Chondrocyte (in vitro differentiated cells): Measurements from ENCODE around the gene TLCD5. TPM values are rescaled to one million over a fixed set of nuclear protein-coding genes. Genes with fewer than 3 reads are reported as not detected.

Experiments used
- DNase-seq: peaks from one replicate; pipeline ENCODE4 v3.0.0; 2021; ENCODE audit warnings: mixed read lengths, low spot score
- H3K27ac Mint-ChIP-seq: one replicate; pipeline ENCODE4 v1.8.0; 2021; ENCODE audit warnings: mild to moderate bottlenecking, moderate library complexity, mixed read lengths; ENCODE audit not compliant: unreplicated experiment
- H3K27me3 Mint-ChIP-seq: 2 replicates; pipeline ENCODE4 v1.8.0; 2021; ENCODE audit warnings: low read depth, mixed read lengths
- H3K36me3 Mint-ChIP-seq: 2 replicates; pipeline ENCODE4 v1.8.0; 2021; ENCODE audit warnings: low read depth, mixed read lengths
- H3K4me1 Mint-ChIP-seq: 2 replicates; pipeline ENCODE4 v1.8.0; 2021; ENCODE audit warnings: low read depth, mild to moderate bottlenecking, mixed read lengths
- H3K4me3 Mint-ChIP-seq: one replicate; pipeline ENCODE4 v1.8.0; 2021; ENCODE audit warnings: mild to moderate bottlenecking, moderate library complexity, mixed read lengths; ENCODE audit not compliant: unreplicated experiment
- H3K9me3 Mint-ChIP-seq: 2 replicates; pipeline ENCODE4 v1.8.0; 2021; ENCODE audit warnings: low read depth, mixed read lengths
- total RNA-seq: library from RNA; stranded (reverse); gene quantifications from 3 replicates; pipeline ENCODE4 v1.2.1, GENCODE V29; 2021
- TF ChIP-seq, protein P1 (sequence below): fragments of 200-600 bp; sonication (generic); IDR thresholded peaks from 2 replicates; pipeline ENCODE4 v1.5.0; 2021; ENCODE audit warnings: antibody characterized with exemption, mild to moderate bottlenecking, moderate library complexity

Gene TLCD5
- total RNA-seq, 1 donor from 2014 or later, result 10.5 TPM

DNA sequence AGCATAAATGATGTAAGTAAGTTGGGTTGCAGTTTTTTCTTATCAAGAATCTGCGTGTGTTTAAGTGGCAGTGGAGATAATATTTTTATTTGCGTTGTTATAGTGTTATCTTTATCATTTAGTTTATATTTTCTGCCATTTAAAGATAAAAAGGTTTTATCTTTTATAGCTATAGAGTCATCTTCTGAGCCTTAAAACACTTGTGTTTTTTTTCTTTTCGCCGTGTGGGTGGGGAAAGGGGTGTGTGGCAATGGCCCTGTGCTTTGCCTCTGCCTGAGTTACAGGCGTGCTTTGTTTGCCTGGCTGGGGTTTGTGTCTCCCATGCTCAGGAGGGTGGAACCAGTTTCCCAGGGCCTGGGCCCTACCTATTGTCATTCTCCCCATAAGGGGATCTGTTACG, 27.3 kb downstream of the TLCD5 start:
- Mint-ChIP-seq H3K27me3 (no peaks in the 10 kb centered on the region), H3K36me3 (no peaks in the 10 kb centered on the region), H3K4me3 (no peak overlapping the region), H3K4me1 (peaks cover 41% of the 10 kb centered on the region), H3K27ac (no peak overlapping the region), H3K9me3 (no peaks in the 10 kb centered on the region)
- DNase-seq, result no peak
- TF ChIP-seq, protein P1, sequence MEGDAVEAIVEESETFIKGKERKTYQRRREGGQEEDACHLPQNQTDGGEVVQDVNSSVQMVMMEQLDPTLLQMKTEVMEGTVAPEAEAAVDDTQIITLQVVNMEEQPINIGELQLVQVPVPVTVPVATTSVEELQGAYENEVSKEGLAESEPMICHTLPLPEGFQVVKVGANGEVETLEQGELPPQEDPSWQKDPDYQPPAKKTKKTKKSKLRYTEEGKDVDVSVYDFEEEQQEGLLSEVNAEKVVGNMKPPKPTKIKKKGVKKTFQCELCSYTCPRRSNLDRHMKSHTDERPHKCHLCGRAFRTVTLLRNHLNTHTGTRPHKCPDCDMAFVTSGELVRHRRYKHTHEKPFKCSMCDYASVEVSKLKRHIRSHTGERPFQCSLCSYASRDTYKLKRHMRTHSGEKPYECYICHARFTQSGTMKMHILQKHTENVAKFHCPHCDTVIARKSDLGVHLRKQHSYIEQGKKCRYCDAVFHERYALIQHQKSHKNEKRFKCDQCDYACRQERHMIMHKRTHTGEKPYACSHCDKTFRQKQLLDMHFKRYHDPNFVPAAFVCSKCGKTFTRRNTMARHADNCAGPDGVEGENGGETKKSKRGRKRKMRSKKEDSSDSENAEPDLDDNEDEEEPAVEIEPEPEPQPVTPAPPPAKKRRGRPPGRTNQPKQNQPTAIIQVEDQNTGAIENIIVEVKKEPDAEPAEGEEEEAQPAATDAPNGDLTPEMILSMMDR, result no peak

DNA sequence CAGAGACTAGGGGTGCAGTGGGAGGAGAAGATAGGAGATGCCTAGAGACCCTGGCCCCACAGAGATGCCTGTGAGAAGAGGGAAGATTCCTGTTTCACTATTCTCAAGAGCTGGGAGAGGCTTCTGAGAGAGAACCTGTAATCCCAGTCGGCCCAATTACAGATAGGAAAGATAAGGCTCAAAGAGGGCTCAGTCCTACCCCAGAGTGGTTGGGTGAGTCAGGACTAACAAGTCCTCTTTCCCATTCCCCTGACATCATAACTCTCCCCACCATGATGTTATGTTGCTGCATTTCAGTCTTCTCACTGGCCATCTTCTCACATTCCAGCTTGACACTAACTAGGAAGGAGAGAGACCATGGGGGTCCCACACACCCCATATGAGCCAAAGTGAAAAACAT, 29.0 kb downstream of the TLCD5 start:
- no peak overlapping the region for H3K4me3 Mint-ChIP-seq
- H3K27ac Mint-ChIP-seq, result no peak overlapping the region
- DNase-seq, result no peak
- TF ChIP-seq, protein P1, result no peak
- no peaks in the 10 kb centered on the region for H3K9me3 Mint-ChIP-seq
- H3K27me3 Mint-ChIP-seq, result no peaks in the 10 kb centered on the region
- peaks cover 34% of the 10 kb centered on the region for H3K4me1 Mint-ChIP-seq
- H3K36me3 Mint-ChIP-seq, result peaks cover 3% of the 10 kb centered on the region

DNA sequence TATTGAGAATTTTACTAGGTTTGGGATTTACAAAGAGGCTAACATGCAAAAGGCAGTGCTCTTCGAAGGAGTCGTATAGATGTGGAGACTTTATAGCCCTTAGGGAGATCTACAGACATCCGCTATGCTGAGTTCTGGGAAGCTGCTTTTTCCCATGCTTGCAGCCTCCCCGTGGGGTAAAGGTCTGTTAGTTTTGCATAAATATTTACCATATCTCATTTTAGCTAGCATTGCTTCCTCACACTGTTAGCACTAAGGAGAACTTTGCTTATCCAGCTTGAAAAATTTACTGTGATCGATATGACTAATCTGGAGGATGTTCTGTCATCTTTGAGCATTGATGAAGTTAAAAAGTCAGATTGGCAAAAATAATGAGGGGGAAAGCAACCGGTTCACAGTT, 29.7 kb downstream of the TLCD5 start:
- H3K36me3 Mint-ChIP-seq, result peaks cover 3% of the 10 kb centered on the region
- DNase-seq, result no peak
- H3K4me3 Mint-ChIP-seq, result no peak overlapping the region
- TF ChIP-seq, protein P1, result no peak
- H3K27ac Mint-ChIP-seq, result peak overlapping the region; percentile 22
- no peaks in the 10 kb centered on the region for H3K27me3 Mint-ChIP-seq
- H3K9me3 Mint-ChIP-seq, result no peaks in the 10 kb centered on the region
- H3K4me1 Mint-ChIP-seq, result peaks cover 27% of the 10 kb centered on the region

DNA sequence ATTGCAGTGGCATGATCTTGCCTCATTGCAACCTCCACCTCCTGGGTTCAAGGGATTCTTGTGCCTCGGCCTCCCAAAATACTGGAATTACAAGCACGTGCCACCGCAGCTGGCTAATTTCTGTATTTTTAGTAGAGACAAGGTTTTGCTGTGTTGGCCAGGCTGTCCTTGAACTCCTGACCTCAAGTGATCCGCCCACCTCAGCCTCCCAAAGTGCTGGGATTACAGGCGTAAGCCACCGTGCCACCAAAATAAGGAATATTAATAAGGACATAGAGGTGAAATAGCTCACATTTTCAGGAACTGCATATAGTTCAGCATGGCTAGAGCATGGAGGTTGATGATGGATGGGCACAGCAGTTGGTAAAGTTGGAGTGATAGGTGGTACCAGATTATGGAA, 32.5 kb downstream of the TLCD5 start:
- peaks cover 3% of the 10 kb centered on the region for H3K36me3 Mint-ChIP-seq
- TF ChIP-seq, protein P1, result no peak
- H3K27ac Mint-ChIP-seq, result no peak overlapping the region
- H3K9me3 Mint-ChIP-seq, result no peaks in the 10 kb centered on the region
- H3K4me3 Mint-ChIP-seq, result no peak overlapping the region
- DNase-seq, result no peak
- H3K27me3 Mint-ChIP-seq, result no peaks in the 10 kb centered on the region
- H3K4me1 Mint-ChIP-seq, result peaks cover 36% of the 10 kb centered on the region

DNA sequence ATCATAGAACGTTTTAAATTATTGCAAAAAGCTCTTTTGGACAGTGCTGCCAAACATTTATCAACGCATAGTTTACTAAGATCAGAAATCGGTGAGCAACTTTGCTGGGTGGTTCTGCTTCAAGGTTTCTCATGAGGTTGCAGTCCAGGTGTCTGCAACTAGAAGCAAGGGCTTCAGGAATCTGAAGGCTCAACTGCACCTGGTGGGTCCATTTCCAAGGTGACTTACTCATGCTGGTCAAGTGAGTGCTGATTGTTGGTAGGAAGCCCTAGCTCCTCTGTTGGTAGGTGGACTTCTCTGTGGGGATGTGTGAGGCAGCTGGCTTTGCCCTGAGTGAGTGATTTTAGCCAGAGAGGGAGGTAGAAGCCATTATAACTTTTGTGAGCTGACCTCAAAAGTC, 33.6 kb downstream of the TLCD5 start:
- H3K27ac Mint-ChIP-seq, result no peak overlapping the region

More for the DNA sequence above, 33.6 kb downstream of the TLCD5 start:
- H3K4me1 Mint-ChIP-seq, result peaks cover 40% of the 10 kb centered on the region
- H3K36me3 Mint-ChIP-seq, result peaks cover 3% of the 10 kb centered on the region
- DNase-seq, result no peak
- no peak overlapping the region for H3K4me3 Mint-ChIP-seq
- H3K9me3 Mint-ChIP-seq, result no peaks in the 10 kb centered on the region
- TF ChIP-seq, protein P1, result no peak
- no peaks in the 10 kb centered on the region for H3K27me3 Mint-ChIP-seq
